GM23338 (cell line): Measurements from ENCODE around the gene ASB9. TPM values are rescaled to one million over a fixed set of nuclear protein-coding genes. Genes with fewer than 3 reads are reported as not detected.

ENCODE experiments used
- ATAC-seq: fragments of 200-7000 bp; cut with Tn5 transposase; 3 replicates; pipeline ENCODE4 v1.9.1; 2020
- DNase-seq: peaks from one replicate; pipeline ENCODE4 v3.0.0-alpha.2; 2015; ENCODE audit warnings: low spot score
- H2AFZ ChIP-seq: fragments of 200-600 bp; sonication (generic); 2 replicates; pipeline ENCODE4 v1.8.0; 2016; ENCODE audit warnings: antibody characterized with exemption, mild to moderate bottlenecking, moderate library complexity
- H3F3A ChIP-seq: fragments of 200-600 bp; sonication (generic); replicated peaks from 2 replicates; pipeline ENCODE4 v1.8.0; 2017; ENCODE audit warnings: antibody characterized with exemption, mixed run types, low read depth
- H3K27ac ChIP-seq: fragments of 200-600 bp; sonication (generic); 2 replicates; pipeline ENCODE4 v1.6.1; 2016; ENCODE audit warnings: low read depth
- H3K27me3 ChIP-seq: fragments of 200-600 bp; sonication (generic); 2 replicates; pipeline ENCODE4 v1.8.0; 2016; ENCODE audit warnings: mild to moderate bottlenecking, mixed run types, moderate library complexity; ENCODE audit not compliant: insufficient read depth
- H3K36me3 ChIP-seq: fragments of 200-600 bp; sonication (generic); 2 replicates; pipeline ENCODE4 v1.8.0; 2016; ENCODE audit warnings: mild to moderate bottlenecking; ENCODE audit not compliant: insufficient read depth
- H3K4me1 ChIP-seq: fragments of 200-600 bp; sonication (generic); 2 replicates; pipeline ENCODE4 v1.8.0; 2016; ENCODE audit warnings: mild to moderate bottlenecking, moderate library complexity; ENCODE audit not compliant: insufficient read depth
- H3K4me2 ChIP-seq: fragments of 200-600 bp; sonication (generic); 2 replicates; pipeline ENCODE4 v1.7.1; 2017; ENCODE audit warnings: mixed run types
- H3K4me3 ChIP-seq: fragments of 200-600 bp; sonication (generic); 2 replicates; pipeline ENCODE4 v1.6.1; 2016; ENCODE audit warnings: mixed run types
- H3K79me2 ChIP-seq: fragments of 200-600 bp; sonication (generic); replicated peaks from 2 replicates; pipeline ENCODE4 v1.8.0; 2017; ENCODE audit warnings: mild to moderate bottlenecking; ENCODE audit not compliant: insufficient read depth
- H3K9me2 ChIP-seq: fragments of 200-600 bp; sonication (generic); 2 replicates; pipeline ENCODE4 v1.8.0; 2017; ENCODE audit not compliant: insufficient read depth
- H4K20me1 ChIP-seq: fragments of 200-600 bp; sonication (generic); replicated peaks from 2 replicates; pipeline ENCODE4 v1.8.0; 2017; ENCODE audit warnings: mild to moderate bottlenecking; ENCODE audit not compliant: insufficient read depth
- H3K27ac Mint-ChIP-seq: 2 replicates; pipeline ENCODE4 v1.8.0; 2020; ENCODE audit warnings: inconsistent platforms, mild to moderate bottlenecking, moderate library complexity, mixed read lengths
- H3K27me3 Mint-ChIP-seq: 3 replicates; pipeline ENCODE4 v1.8.0; 2022; ENCODE audit warnings: low read depth, mild to moderate bottlenecking, moderate library complexity, mixed read lengths, inconsistent platforms; ENCODE audit not compliant: insufficient read depth, poor library complexity
- H3K36me3 Mint-ChIP-seq: 3 replicates; pipeline ENCODE4 v1.8.0; 2021; ENCODE audit warnings: low read depth, mild to moderate bottlenecking, inconsistent platforms, moderate library complexity, mixed read lengths
- H3K4me1 Mint-ChIP-seq: 3 replicates; pipeline ENCODE4 v1.8.0; 2020; ENCODE audit warnings: mild to moderate bottlenecking, inconsistent platforms, mixed read lengths
- H3K4me3 Mint-ChIP-seq: 3 replicates; pipeline ENCODE4 v1.8.0; 2021; ENCODE audit warnings: moderate library complexity, mild to moderate bottlenecking, inconsistent platforms, mixed read lengths
- H3K9me3 Mint-ChIP-seq: 3 replicates; pipeline ENCODE4 v1.8.0; 2020; ENCODE audit warnings: moderate library complexity, mild to moderate bottlenecking, inconsistent platforms, mixed read lengths
- CREB1 ChIP-seq: fragments of 250-450 bp; sonication (Bioruptor Pico); IDR thresholded peaks from 2 replicates; pipeline ENCODE4 v1.5.0; 2020; ENCODE audit warnings: low read depth, mild to moderate bottlenecking, moderate library complexity
- CTCF ChIP-seq, 2 experiments: fragments of 200-600 bp in 1 of 2; sonication (generic) in 1 of 2; conservative IDR thresholded peaks; 2 replicates each; pipeline versions ENCODE4 v1.5.1 to v1.6.1; 2016 to 2017; ENCODE audit warnings: antibody characterized with exemption in 2 of 2, low read depth in 2 of 2, mild to moderate bottlenecking in 2 of 2, moderate library complexity in 1 of 2
- ETS1 ChIP-seq: IDR thresholded peaks from 2 replicates; pipeline ENCODE4 v1.6.1; 2016; ENCODE audit warnings: antibody characterized with exemption
- EZH2 ChIP-seq: fragments of 200-600 bp; sonication (generic); IDR thresholded peaks from one replicate; pipeline ENCODE4 v1.8.0; 2017; ENCODE audit warnings: antibody characterized with exemption, mild to moderate bottlenecking, low read depth; ENCODE audit not compliant: unreplicated experiment
- JUNB ChIP-seq: IDR thresholded peaks from one replicate; pipeline ENCODE4 v1.6.1; 2016; ENCODE audit warnings: antibody characterized with exemption; ENCODE audit not compliant: unreplicated experiment
- NANOG ChIP-seq: IDR thresholded peaks from 2 replicates; pipeline ENCODE4 v1.6.1; 2016; ENCODE audit warnings: antibody characterized with exemption, borderline replicate concordance
- STAT1 ChIP-seq: IDR thresholded peaks from one replicate; pipeline ENCODE4 v1.6.1; 2016; ENCODE audit warnings: antibody characterized with exemption; ENCODE audit not compliant: unreplicated experiment
- ZNF114 ChIP-seq: fragments of 250-450 bp; sonication (Bioruptor Pico); IDR thresholded peaks from 2 replicates; pipeline ENCODE4 v1.5.0; 2020; ENCODE audit warnings: mild to moderate bottlenecking, moderate library complexity
- ZNF331 ChIP-seq: fragments of 250-450 bp; sonication (Bioruptor Pico); IDR thresholded peaks from 2 replicates; pipeline ENCODE4 v1.5.0; 2020; ENCODE audit warnings: low read depth, mild to moderate bottlenecking, moderate library complexity
- polyA plus RNA-seq: library from polyadenylated mRNA; unstranded; fragments of >200 nt; fragmentation: Nextera tagmentation; extraction: Ambion mirVana; gene quantifications from 2 replicates; pipeline ENCODE4 v1.2.1, GENCODE V29; 2016
- total RNA-seq: library from RNA; depleted of rRNA; stranded (reverse); fragments of >200 nt; shearing (Covaris generic); gene quantifications from 2 replicates; pipeline ENCODE4 v1.2.3, GENCODE V29; 2014
- TF ChIP-seq, protein P1 (sequence below): fragments of 250-450 bp; sonication (Bioruptor Pico); IDR thresholded peaks from 2 replicates; pipeline ENCODE4 v1.5.0; 2020; ENCODE audit warnings: mild to moderate bottlenecking, moderate library complexity
- TF ChIP-seq, protein P2 (sequence below): IDR thresholded peaks from one replicate; pipeline ENCODE4 v1.6.1; 2018; ENCODE audit warnings: antibody characterized with exemption; ENCODE audit not compliant: unreplicated experiment

Gene ASB9
- total and polyA plus RNA-seq, 2 experiments from 2014 or later, result 0.37 to 0.42 TPM

- TF ChIP-seq, protein P1, sequence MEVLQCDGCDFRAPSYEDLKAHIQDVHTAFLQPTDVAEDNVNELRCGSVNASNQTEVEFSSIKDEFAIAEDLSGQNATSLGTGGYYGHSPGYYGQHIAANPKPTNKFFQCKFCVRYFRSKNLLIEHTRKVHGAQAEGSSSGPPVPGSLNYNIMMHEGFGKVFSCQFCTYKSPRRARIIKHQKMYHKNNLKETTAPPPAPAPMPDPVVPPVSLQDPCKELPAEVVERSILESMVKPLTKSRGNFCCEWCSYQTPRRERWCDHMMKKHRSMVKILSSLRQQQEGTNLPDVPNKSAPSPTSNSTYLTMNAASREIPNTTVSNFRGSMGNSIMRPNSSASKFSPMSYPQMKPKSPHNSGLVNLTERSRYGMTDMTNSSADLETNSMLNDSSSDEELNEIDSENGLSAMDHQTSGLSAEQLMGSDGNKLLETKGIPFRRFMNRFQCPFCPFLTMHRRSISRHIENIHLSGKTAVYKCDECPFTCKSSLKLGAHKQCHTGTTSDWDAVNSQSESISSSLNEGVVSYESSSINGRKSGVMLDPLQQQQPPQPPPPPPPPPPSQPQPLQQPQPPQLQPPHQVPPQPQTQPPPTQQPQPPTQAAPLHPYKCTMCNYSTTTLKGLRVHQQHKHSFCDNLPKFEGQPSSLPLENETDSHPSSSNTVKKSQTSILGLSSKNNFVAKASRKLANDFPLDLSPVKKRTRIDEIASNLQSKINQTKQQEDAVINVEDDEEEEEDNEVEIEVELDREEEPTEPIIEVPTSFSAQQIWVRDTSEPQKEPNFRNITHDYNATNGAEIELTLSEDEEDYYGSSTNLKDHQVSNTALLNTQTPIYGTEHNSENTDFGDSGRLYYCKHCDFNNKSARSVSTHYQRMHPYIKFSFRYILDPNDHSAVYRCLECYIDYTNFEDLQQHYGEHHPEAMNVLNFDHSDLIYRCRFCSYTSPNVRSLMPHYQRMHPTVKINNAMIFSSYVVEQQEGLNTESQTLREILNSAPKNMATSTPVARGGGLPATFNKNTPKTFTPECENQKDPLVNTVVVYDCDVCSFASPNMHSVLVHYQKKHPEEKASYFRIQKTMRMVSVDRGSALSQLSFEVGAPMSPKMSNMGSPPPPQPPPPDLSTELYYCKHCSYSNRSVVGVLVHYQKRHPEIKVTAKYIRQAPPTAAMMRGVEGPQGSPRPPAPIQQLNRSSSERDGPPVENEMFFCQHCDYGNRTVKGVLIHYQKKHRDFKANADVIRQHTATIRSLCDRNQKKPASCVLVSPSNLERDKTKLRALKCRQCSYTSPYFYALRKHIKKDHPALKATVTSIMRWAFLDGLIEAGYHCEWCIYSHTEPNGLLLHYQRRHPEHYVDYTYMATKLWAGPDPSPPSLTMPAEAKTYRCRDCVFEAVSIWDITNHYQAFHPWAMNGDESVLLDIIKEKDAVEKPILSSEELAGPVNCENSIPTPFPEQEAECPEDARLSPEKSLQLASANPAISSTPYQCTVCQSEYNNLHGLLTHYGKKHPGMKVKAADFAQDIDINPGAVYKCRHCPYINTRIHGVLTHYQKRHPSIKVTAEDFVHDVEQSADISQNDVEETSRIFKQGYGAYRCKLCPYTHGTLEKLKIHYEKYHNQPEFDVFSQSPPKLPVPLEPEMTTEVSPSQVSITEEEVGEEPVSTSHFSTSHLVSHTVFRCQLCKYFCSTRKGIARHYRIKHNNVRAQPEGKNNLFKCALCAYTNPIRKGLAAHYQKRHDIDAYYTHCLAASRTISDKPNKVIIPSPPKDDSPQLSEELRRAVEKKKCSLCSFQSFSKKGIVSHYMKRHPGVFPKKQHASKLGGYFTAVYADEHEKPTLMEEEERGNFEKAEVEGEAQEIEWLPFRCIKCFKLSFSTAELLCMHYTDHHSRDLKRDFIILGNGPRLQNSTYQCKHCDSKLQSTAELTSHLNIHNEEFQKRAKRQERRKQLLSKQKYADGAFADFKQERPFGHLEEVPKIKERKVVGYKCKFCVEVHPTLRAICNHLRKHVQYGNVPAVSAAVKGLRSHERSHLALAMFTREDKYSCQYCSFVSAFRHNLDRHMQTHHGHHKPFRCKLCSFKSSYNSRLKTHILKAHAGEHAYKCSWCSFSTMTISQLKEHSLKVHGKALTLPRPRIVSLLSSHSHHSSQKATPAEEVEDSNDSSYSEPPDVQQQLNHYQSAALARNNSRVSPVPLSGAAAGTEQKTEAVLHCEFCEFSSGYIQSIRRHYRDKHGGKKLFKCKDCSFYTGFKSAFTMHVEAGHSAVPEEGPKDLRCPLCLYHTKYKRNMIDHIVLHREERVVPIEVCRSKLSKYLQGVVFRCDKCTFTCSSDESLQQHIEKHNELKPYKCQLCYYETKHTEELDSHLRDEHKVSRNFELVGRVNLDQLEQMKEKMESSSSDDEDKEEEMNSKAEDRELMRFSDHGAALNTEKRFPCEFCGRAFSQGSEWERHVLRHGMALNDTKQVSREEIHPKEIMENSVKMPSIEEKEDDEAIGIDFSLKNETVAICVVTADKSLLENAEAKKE, result no peak
- no peak for TF ChIP-seq CTCF (conservative IDR thresholded peaks at IDR 0.05; ENCODE audit: low read depth in 2 of 2)
These were observed 61.9 kb downstream of the ASB9 start (continued) for GRCh38 chrX:15207994-15208393.

DNA sequence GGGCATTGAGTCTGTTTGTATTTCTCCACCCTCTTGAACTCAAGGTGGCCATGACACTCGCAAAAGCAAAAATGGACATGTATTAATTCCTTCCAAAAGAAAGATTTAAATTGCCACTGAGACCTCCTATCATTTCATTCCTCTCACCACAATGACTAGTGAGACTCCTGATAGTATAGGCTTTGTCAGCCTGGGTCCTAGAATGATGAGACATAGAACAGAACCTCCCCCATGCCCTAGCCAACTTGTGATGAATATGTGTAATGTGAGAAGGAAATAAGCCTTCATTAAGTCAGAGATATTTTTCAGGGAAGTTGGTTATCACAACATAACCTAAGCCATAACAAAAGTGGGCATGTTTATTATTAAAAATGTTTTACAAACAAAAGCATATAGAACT, 62.5 kb downstream of the ASB9 start:
- no peaks in the 10 kb centered on the region for H3K27me3 Mint-ChIP-seq
- TF ChIP-seq STAT1 (no peak), ETS1 (no peak), NANOG (no peak), ZNF114 (CRISPR knock-in tag) (no peak), ZNF331 (CRISPR knock-in tag) (no peak), CREB1 (CRISPR knock-in tag) (no peak), EZH2 (no peak), JUNB (no peak), CTCF (conservative IDR thresholded peaks at IDR 0.05; ENCODE audit: low read depth in 2 of 2) (no peak)
- TF ChIP-seq, protein P2, sequence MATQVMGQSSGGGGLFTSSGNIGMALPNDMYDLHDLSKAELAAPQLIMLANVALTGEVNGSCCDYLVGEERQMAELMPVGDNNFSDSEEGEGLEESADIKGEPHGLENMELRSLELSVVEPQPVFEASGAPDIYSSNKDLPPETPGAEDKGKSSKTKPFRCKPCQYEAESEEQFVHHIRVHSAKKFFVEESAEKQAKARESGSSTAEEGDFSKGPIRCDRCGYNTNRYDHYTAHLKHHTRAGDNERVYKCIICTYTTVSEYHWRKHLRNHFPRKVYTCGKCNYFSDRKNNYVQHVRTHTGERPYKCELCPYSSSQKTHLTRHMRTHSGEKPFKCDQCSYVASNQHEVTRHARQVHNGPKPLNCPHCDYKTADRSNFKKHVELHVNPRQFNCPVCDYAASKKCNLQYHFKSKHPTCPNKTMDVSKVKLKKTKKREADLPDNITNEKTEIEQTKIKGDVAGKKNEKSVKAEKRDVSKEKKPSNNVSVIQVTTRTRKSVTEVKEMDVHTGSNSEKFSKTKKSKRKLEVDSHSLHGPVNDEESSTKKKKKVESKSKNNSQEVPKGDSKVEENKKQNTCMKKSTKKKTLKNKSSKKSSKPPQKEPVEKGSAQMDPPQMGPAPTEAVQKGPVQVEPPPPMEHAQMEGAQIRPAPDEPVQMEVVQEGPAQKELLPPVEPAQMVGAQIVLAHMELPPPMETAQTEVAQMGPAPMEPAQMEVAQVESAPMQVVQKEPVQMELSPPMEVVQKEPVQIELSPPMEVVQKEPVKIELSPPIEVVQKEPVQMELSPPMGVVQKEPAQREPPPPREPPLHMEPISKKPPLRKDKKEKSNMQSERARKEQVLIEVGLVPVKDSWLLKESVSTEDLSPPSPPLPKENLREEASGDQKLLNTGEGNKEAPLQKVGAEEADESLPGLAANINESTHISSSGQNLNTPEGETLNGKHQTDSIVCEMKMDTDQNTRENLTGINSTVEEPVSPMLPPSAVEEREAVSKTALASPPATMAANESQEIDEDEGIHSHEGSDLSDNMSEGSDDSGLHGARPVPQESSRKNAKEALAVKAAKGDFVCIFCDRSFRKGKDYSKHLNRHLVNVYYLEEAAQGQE, result no peak

More for the DNA sequence above, 62.5 kb downstream of the ASB9 start:
- Histone ChIP-seq H4K20me1 (no peaks in the 10 kb centered on the region), H3K27ac (no peak overlapping the region), H3K9me2 (no peaks in the 10 kb centered on the region), H3K36me3 (no peaks in the 10 kb centered on the region), H2AFZ (no peak overlapping the region), H3K4me3 (no peak overlapping the region), H3K27me3 (no peaks in the 10 kb centered on the region), H3K4me1 (no peaks in the 10 kb centered on the region), H3F3A (no peaks in the 10 kb centered on the region), H3K4me2 (no peak overlapping the region), H3K79me2 (no peaks in the 10 kb centered on the region)
- Mint-ChIP-seq H3K4me3 (no peak overlapping the region), H3K9me3 (no peaks in the 10 kb centered on the region), H3K4me1 (no peaks in the 10 kb centered on the region), H3K27ac (no peak overlapping the region), H3K36me3 (no peaks in the 10 kb centered on the region)
- no peak for DNase-seq
- no peak for ATAC-seq
